Thymus (tissue), 14 donors: ENCODE results near the gene ATXN3L. TPM values are rescaled to one million over a fixed set of nuclear protein-coding genes. Genes with fewer than 3 reads are reported as not detected.

Experiments
- DNase-seq, 9 donors: peaks; one replicate each; pipeline ENCODE4 v3.0.0-alpha.2; 2013; ENCODE audit warnings: low spot score in 9 of 9, low read depth in 6 of 9, missing footprints in 1 of 9
- H3K27ac ChIP-seq, 2 donors: one replicate each; pipeline ENCODE4 v1.5.1; 2013; ENCODE audit warnings: control low read depth in 1 of 2, low read depth in 1 of 2, low read length in 1 of 2, mild to moderate bottlenecking in 1 of 2, moderate library complexity in 1 of 2
- H3K27me3 ChIP-seq, 2 donors: one replicate each; pipeline ENCODE4 v1.5.1; 2013; ENCODE audit warnings: low read length in 1 of 2; ENCODE audit not compliant: control insufficient read depth in 2 of 2, insufficient read depth in 1 of 2
- H3K36me3 ChIP-seq, 2 donors: one replicate each; pipeline ENCODE4 v1.5.1; 2013; ENCODE audit warnings: low read length in 1 of 2, mild to moderate bottlenecking in 1 of 2, moderate library complexity in 1 of 2; ENCODE audit not compliant: control insufficient read depth in 2 of 2, insufficient read depth in 2 of 2
- H3K4me1 ChIP-seq, 2 donors: one replicate each; pipeline ENCODE4 v1.5.1; 2013; ENCODE audit warnings: low read length in 2 of 2; ENCODE audit not compliant: control insufficient read depth in 2 of 2, insufficient read depth in 2 of 2
- H3K4me3 ChIP-seq, 2 donors: one replicate each; pipeline ENCODE4 v1.5.1; 2013; ENCODE audit warnings: low read length in 2 of 2, control low read depth in 1 of 2, mild to moderate bottlenecking in 1 of 2
- H3K9me3 ChIP-seq, 2 donors: one replicate each; pipeline ENCODE4 v1.5.1; 2013; ENCODE audit warnings: low read length in 1 of 2, mild to moderate bottlenecking in 1 of 2; ENCODE audit not compliant: control insufficient read depth in 2 of 2, insufficient read depth in 1 of 2
- WGBS: extraction: QIAGEN DNeasy Blood & Tissue Kit; methylation state at CpG from one replicate; pipeline ENCODE4 v1.1.7; 2013; 5-methylcytosine and 5-hydroxymethylcytosine counted together
- long read RNA-seq, 10 donors: transcript quantifications; one replicate each; lab custom pipeline, GENCODE V29; 2026
- polyA plus RNA-seq: library from polyadenylated mRNA; stranded (reverse); fragments of 200-250 nt; gene quantifications from one replicate; pipeline ENCODE4 v1.2.3, GENCODE V29; 2013
- total RNA-seq: library from RNA; stranded (reverse); fragments of 120-200 nt; gene quantifications from one replicate; pipeline ENCODE4 v1.2.4, GENCODE V29; 2013
- donor health status: healthy.

Gene ATXN3L
- total RNA-seq, result not detected
- not detected for polyA plus RNA-seq
- long read RNA-seq, donor 1, result 0 reads
- long read RNA-seq, donor 2, result 0 reads
- long read RNA-seq, donor 3, result 0 reads
- long read RNA-seq, donor 4, result 0 reads
- long read RNA-seq, donor 5, result 0 reads
- long read RNA-seq, donor 6, result 0 reads
- long read RNA-seq, donor 7, result 0 reads
- long read RNA-seq, donor 8, result 0 reads
- long read RNA-seq, donor 9, result 0 reads
- long read RNA-seq, donor 10, result 0 reads

DNA sequence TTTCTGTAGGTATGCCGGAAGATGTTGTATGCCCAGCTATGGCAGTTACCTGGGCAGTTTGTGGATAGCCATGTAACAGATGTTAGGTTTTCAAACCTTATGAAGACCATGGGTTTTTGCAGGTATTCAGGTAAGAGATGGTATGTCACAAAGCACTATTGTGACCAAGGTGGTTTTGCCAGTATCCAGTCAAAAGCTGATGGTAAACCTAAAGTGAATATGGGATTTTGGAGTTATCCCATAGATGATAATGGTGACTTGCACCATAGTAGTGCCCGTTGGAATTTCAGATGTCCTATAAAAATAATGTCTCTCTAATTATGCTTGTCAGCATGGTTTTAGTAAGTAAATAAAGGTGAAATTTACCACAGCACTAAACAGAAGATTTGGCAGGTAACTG is at the start of gene ATXN3L:
TSS of gene ATXN3L (minus strand) at position 101 of the 400 bp plus-strand sequence. CDS start 119 bp downstream, outside the sequence.
- WGBS, result 98% methylated on average over 2 of the region's 2 CpGs
- no peak within 1 kb of the TSS for H3K4me3 ChIP-seq

DNA sequence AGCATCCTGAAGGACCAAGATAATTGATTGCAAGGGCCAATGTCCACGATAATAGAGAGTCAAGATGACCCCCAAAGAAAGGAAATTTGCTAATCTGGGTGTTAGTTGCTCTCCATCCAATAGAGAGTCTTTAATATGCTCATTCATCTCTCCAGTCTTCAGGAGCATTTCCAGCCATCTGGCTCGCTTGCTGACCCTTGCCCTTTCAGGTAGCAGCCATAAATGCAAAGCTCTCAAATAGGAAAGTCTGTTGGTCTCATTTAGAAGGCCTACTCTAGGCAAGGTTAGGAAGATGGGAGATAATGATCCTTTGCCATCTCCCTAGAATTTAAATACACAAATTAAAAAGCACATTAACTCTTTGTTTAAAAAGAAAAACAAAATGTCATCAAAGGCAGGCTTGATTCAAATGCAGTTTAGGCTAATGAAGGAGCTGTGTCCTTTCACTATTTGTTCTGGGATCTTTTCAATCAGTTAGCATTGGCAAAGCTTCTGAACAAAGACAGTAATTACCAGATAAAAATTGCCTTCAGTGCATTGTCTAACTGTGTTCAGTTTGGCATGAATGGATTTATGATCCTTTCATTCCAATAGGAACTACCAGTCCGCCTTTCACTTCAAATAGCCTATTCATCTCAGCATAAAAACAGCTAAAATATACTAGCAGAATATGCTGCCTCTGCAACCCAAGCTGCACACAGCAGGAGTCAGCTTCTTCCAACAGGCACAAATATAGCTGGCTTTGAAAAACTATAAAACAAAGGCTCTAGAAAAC is 49.6 kb upstream of the ATXN3L start:
- Histone ChIP-seq H3K4me1 (no peaks in the 10 kb centered on the region), H3K27me3 (no peaks in the 10 kb centered on the region), H3K9me3 (no peaks in the 10 kb centered on the region), H3K27ac (no peak overlapping the region), H3K4me3 (no peak overlapping the region), H3K36me3 (no peaks in the 10 kb centered on the region)
- WGBS, result 99% methylated on average over 3 of the region's 3 CpGs
- no peak for DNase-seq

More for the DNA sequence above, at the start of gene ATXN3L:
- Histone ChIP-seq H3K36me3 (no peaks in the 10 kb centered on the region), H3K27ac (no peak within 1 kb of the TSS), H3K4me1 (no peaks in the 10 kb centered on the region), H3K27me3 (no peaks in the 10 kb centered on the region), H3K9me3 (no peaks in the 10 kb centered on the region)
- DNase-seq, result no peak

DNA sequence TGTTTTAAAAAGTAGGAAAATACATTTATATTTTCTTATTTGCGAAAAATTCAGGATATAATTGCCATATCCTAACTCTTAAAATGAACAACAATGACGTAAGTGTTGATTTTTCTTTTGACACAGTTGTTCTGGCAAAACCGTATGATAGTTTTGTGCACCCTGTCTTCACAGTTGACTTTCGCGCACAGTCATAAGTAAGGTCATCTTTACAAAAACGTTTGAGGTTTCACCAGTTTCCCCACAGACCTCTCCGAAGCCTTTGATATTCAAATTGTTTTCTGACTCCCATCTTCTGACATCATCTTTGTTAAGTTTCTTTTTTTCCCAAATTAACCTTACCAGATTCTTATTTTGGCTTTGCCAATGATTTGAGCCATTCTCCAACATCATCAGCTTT is 48.1 kb upstream of the ATXN3L start:
- no peak overlapping the region for H3K27ac ChIP-seq
- H3K27me3 ChIP-seq, result no peaks in the 10 kb centered on the region
- WGBS, result 89% methylated on average over 7 of the region's 7 CpGs
- H3K4me1 ChIP-seq, result no peaks in the 10 kb centered on the region
- no peaks in the 10 kb centered on the region for H3K9me3 ChIP-seq
- no peak for DNase-seq
- H3K4me3 ChIP-seq, result no peak overlapping the region
- H3K36me3 ChIP-seq, result no peaks in the 10 kb centered on the region

DNA sequence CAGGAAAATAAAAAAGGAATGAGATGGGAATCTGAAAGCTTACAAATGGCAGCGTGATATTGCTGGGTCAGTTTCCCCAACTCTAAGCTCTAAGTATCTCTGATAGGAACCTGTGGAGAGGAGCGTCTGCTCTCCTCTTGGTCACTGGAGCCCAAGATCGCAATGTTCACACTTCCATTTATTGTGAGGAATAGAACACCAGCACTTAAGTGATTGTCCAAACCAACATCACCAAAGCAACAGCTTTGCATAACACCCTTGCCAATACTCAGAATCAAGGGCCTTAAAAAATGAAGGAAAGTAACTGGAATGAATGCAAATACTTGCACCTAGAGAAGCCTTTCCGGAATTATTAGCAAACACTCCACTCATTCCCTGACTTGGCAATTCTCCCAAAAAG is 46.8 kb upstream of the ATXN3L start:
- no peak overlapping the region for H3K4me3 ChIP-seq
- H3K9me3 ChIP-seq, result no peaks in the 10 kb centered on the region
- WGBS, result 97% methylated on average over 4 of the region's 4 CpGs
- no peak overlapping the region for H3K27ac ChIP-seq
- H3K4me1 ChIP-seq, result no peaks in the 10 kb centered on the region
- H3K27me3 ChIP-seq, result no peaks in the 10 kb centered on the region
- H3K36me3 ChIP-seq, result no peaks in the 10 kb centered on the region
- no peak for DNase-seq

DNA sequence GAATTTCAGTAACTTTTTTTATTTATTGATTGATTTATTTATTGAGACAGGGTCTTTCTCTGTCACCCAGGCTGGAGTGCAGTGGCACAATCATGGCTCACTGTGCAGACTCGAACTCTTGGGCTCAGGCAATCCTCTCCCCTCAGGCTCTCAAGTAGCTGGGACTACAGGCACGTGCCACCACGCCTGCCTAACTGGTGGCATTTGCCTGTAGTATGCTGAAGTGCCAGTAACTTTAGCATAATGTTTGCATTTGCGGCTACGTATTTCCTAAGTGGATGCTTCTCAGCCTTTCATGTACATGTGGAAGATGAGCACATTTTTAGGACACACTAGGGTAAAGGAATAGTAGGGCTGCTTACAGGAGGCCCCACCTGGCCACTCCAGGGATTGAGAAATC is 45.3 kb upstream of the ATXN3L start:
- Histone ChIP-seq H3K36me3 (no peaks in the 10 kb centered on the region), H3K27ac (no peak overlapping the region), H3K27me3 (no peaks in the 10 kb centered on the region), H3K4me1 (no peaks in the 10 kb centered on the region), H3K9me3 (no peaks in the 10 kb centered on the region), H3K4me3 (no peak overlapping the region)
- WGBS, result 96% methylated on average over 5 of the region's 5 CpGs
- no peak for DNase-seq

DNA sequence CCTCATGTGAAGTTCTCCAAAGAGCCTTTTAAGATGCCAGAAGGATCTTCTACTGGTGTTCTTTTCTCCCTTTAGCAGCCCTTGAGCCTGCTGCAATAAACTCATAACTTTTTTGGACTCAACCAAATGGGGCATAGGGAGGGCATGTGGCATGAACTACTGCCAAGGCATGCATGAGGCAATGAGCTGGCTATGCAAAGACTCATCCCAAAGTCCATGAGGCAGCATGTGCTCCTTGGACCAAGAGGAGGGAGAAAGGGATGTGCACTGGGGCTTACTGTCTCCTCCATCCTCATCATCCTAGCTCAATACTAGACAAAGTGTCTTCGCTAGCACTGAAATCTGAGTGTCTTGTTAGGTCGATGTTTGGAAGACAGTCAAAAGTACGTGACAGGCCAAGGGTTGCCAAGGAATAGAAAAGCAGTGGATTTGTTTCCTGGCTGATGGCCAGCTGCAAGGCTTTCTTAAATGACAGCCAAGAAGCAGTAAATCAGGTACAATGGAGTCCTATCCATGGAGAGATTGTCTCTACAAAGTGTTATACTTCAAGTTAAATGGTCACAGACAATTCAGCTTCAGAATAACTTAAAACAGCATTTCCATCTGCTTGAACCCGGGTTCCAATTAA is 44.5 kb upstream of the ATXN3L start:
- Histone ChIP-seq H3K27me3 (no peaks in the 10 kb centered on the region), H3K4me3 (no peak overlapping the region), H3K36me3 (no peaks in the 10 kb centered on the region), H3K4me1 (no peaks in the 10 kb centered on the region), H3K27ac (no peak overlapping the region), H3K9me3 (no peaks in the 10 kb centered on the region)
- no peak for DNase-seq
- WGBS, result 92% methylated on average over 4 of the region's 4 CpGs

DNA sequence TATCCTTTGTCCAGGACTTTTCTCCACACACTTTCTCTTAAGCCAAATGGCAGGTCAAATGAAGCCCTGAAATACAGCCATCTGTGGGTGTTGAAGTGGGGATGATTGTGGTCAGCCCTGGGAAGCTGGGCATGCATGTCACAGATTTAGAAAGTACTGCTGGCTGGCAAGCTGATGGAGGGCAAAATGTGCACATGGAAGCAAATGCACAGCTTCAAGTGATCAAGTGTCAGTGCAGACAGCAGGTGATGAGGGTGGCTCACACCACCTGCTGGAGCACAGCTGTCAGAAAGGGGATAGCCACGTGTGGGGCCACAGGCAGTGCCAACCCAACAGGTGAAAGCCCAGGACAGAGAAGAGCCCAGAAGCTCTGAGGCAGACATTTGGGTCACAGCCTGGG is 40.3 kb upstream of the ATXN3L start:
- DNase-seq, result peak in 5 of 9 donors; percentile 6 to 46 (median 24)
- Histone ChIP-seq H3K36me3 (no peaks in the 10 kb centered on the region), H3K27me3 (no peaks in the 10 kb centered on the region), H3K4me3 (no peak overlapping the region), H3K9me3 (no peaks in the 10 kb centered on the region), H3K4me1 (no peaks in the 10 kb centered on the region), H3K27ac (no peak overlapping the region)
- WGBS, result 0% methylated on average over 1 of the region's 1 CpG

DNA sequence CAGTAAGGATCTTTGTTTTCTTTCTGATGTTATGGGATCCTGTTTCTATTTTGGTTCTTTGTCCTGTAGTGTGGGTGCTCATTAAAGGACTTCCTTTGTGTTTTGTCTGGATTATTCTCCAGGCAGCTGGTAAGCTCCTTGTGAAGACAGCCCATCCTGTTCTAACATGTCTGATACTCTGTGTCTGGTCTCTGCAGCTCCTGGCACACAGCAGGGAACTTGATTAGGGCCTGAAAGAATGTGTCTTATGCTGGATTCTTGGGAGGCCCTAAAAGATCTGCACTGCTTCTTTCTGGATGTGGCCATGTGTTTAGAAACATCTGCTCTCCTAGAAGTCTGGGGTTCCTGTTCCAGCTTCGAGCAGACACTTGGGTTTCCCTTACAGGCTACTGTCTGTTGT is 38.1 kb upstream of the ATXN3L start:
- 70% methylated on average over 1 of the region's 1 CpG for WGBS
- Histone ChIP-seq H3K4me1 (no peaks in the 10 kb centered on the region), H3K9me3 (no peaks in the 10 kb centered on the region), H3K27me3 (no peaks in the 10 kb centered on the region), H3K27ac (no peak overlapping the region), H3K4me3 (no peak overlapping the region), H3K36me3 (no peaks in the 10 kb centered on the region)
- DNase-seq, result no peak

DNA sequence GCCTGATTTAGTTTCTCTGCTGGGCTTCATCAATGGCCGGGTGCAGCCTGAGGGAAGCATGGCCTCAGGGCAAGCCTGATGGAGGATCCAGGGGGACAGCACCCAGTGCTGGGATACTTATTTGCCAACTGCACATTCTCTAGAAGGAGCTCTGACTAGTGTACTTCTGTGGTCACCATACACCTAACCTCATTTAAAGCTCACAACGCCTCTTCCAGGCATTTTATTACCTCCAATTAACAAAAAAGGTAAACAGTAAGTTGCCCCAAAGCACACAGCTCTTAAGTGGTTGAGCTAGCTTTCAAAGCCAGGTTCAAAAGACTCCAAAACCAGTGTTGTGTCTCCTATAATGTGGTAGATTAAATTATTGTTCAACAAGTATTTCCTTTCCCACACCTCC is 26.8 kb upstream of the ATXN3L start:
- Histone ChIP-seq H3K27ac (no peak overlapping the region), H3K4me1 (no peaks in the 10 kb centered on the region), H3K9me3 (no peaks in the 10 kb centered on the region), H3K27me3 (no peaks in the 10 kb centered on the region), H3K36me3 (no peaks in the 10 kb centered on the region), H3K4me3 (no peak overlapping the region)
- DNase-seq, result no peak
- 96% methylated on average over 2 of the region's 2 CpGs for WGBS
